H54 (cell line): ENCODE results near the gene RASA3.

Experiments used
- DNase-seq: peaks from one replicate; pipeline ENCODE4 v3.0.0; 2011; ENCODE audit warnings: low spot score, mixed read lengths; ENCODE audit not compliant: insufficient read length
- FAIRE-seq: peaks from 3 replicates; lab custom pipeline; 2011; peaks lifted over from hg19 to GRCh38; lab: Jason Lieb, UNC
- POLR2A ChIP-seq: IDR thresholded peaks from 2 replicates; pipeline ENCODE4 v1.6.1; 2011; ENCODE audit warnings: low read depth, mild to moderate bottlenecking, low read length

Gene RASA3

DNA sequence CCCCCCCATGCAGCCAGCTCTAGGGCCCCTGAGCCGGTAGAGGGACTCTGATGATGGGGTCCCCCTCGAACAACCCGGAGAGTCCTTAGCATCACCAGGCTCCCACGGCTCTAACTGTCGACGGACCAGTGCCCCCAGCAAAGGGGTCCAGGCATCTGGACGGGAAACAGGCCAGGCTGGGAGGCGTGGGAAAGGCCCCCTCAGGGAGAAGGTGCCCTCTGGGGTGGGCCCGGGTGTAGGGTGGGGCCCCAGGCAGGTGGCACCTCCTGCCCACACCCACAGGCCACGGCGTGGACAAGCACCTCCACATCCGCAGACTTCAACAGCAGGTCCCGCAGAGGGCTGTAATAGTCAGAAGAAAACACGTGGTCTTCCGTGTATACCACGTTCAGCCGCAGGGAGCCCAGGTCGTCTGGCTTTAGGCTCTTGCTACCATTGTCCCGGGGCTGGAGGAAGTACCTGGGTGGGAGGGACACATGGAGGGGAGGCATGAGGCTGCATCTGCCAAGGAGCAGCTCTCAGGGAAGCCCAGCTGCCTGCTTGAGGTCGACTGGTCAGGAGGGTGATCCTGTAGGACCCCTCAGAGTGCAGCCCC, 113.9 kb downstream of the RASA3 start:
- no peak for FAIRE-seq
- no peak for TF ChIP-seq POLR2A
- no peak for DNase-seq

DNA sequence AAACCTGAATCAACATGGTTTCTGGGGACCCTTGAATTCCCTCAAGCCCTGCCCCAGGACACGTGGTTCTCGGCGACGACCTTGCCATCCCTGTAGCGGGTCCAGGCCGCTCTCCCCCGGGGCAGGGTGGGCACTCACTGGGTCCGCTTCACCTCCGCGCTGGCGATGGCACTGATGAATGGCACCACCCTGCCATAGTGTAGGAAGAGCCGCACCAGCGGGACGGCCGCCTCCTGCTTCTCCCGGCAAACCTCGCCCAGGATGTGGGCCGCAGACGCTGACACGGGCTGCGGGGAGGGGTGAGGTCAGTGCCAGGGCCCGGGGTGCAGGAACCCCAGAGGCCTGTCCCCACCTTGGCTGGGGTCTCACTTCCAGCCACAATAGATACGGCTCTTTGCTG, 114.5 kb downstream of the RASA3 start:
- no peak for DNase-seq
- no peak for TF ChIP-seq POLR2A
- FAIRE-seq = no peak

DNA sequence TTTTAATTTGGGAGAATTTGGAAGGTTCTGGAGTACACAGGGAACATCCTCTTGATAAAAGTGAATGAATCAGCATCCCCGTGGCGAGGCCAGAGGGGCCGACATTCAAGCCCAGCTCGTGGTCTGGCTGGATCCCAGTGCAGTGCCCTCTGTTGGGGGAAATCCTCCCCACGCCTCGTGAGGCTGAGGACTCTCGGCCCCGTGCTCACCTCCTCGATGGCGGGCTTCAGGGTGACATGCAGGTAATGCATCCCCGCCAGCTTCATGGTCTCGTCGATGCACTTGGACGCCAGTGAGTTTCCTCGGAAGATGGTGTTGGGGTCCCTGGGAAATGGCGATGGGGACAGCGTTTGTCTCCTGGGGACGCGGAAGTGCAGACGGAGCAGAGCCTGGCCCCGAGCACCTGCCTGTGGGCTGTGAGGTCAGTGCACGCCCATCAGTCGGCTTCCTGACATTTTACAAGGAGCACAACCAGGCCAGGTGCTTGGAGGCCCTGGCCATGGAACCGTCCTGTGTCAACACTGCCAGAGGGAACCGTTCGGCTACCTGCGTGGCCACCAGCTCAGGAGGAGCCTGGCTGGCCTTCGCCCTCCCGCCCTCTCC, 115.3 kb downstream of the RASA3 start:
- no peak for TF ChIP-seq POLR2A
- FAIRE-seq (no peak), DNase-seq (no peak)

DNA sequence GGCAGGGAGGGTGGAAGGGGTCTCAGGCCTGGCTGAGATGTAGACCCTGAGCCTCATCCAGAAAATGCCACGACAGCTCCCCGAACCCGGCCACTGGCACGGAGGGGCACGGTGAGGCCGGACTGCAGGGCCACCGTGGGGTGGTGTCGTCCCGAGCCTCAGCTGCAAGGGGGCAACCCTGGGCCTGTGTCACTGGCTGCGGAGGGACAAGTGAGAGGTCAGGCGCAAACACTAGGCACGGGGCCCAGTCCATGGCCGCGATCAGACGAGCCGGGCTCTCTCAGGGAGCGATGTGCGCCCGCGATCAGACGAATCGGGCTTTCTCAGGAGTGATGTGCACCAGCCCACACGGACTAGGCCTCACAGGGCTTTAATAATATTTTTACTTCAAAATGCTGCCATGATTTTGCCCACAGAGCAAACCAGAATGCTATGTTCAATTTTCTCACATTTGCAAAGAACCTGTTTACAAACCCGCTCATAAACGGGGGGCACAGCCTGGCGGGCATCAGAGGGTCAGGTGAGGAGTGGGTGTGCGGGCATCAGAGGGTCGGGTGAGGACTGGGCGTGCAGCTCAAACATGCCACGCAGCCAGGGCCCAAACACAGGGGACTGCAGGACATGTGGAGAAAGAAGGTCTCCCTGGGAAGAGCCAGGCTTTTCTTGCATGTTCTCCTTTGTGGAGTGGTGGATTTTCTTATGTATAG, 115.9 kb downstream of the RASA3 start:
- DNase-seq = no peak
- TF ChIP-seq POLR2A = no peak
- no peak for FAIRE-seq

DNA sequence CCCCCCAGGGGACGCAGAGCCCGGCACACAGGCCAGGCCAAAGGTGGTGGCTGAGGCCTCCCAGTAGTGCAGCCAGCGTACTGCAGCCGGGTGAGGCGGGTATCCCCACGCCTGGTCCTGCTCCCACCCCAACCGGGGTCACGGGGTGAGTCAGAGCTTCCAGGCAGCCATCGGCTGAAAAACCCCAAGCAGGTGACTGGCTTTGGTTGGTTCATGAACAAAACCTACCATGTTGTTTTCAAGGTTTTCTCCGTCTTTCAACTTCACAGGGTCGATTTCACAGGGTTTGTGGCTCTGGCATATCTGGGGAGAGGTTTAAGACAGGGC, 116.5 kb downstream of the RASA3 start:
- no peak for FAIRE-seq

DNA sequence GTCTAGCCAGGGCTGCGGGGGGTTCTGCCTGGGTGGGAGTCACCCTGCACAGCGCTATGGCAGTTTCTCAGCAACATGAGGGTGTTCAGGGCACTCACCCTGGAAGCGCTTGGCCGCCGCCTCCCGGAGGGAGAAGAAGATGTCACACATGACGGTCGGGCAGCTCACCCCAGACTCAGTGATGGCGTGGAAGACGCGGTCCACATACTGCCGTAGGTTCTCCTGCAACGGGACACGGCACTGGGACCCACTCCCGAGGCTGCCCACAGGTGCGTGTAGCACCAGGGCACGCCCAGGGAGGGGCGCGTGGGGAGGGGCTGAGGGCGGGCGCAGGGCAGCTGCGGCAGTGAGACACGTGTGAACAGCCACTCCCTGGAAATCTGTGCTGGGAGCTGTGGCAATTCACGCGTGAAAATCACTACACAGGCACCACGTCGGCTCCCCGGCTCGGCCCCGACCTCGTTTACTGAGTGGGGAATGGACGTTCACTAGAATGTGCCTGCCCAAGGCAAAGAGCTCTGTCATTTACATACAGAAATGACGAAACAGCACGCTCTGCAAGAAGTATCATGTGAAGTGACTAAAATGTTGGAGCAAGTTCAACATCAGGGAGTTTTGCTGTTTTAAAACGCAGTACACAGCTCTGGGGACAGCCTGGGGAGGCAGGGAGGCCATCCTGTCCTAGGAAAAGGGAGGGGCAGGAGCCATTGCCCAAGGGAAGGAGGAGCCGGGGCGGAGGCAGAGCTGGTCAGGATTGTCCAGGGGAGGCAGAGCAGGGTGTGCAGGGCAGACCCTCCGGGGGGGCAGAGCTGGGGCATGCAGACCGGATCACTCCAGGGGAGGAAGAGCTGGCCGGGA, 117.1 kb downstream of the RASA3 start:
- FAIRE-seq = no peak

More for the DNA sequence above, 116.5 kb downstream of the RASA3 start:
- no peak for DNase-seq
- no peak for TF ChIP-seq POLR2A

DNA sequence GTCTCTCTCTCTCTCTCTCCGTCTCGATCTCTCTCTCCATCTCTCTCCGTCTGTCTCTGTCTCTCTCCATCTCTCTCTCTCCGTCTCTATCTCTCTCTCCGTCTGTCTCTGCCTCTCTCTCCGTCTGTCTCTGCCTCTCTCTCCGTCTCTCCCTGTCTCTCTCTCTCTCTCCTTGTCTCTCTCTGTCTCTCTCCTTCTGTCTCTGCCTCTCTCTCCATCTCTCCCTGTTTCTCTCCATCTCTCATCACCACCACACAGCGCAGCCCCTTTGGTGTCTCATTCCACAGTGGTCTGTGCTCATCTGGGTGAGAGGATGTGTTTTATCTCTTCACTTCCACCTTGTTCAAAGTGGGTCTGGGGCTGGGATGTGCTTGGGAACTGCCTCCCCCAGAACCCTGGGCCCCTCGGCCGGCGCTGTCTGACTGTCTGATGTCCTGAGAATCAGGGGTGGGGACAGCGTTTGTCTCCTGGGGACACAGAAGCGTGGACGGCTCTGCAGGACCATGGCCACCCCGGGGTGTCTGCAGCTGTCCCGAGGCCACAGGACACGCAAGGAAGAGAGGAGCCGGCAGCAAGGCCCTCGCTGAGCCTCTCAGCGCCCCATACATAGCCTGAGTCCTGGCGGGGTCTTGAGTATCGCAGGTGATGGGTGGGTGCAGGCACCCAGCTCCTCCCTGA, 118.3 kb downstream of the RASA3 start:
- FAIRE-seq (no peak), DNase-seq (no peak)
- TF ChIP-seq POLR2A = no peak

More for the DNA sequence above, 117.1 kb downstream of the RASA3 start:
- no peak for TF ChIP-seq POLR2A
- DNase-seq = no peak

DNA sequence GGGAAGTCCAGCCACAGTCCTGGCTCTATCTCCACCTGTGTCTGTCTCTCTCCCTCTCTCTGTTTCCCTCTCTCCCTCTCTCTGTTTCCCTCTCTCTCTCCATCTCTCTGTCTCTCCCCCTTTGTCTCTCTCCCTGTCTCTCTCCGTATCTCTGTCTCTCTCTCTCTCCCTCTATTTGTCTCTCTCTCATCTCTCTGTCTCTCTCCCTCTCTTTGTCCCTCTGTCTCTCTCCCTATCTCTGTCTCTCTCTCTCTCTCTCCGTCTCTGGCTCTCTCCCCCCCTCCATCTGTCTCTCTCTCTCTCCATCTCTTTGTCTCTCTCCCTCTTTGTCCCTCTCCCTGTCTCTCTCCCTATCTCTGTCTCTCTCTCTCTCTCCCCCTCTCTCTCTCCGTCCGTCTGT, 119.1 kb downstream of the RASA3 start:
- TF ChIP-seq POLR2A = no peak
- FAIRE-seq (no peak), DNase-seq (no peak)

DNA sequence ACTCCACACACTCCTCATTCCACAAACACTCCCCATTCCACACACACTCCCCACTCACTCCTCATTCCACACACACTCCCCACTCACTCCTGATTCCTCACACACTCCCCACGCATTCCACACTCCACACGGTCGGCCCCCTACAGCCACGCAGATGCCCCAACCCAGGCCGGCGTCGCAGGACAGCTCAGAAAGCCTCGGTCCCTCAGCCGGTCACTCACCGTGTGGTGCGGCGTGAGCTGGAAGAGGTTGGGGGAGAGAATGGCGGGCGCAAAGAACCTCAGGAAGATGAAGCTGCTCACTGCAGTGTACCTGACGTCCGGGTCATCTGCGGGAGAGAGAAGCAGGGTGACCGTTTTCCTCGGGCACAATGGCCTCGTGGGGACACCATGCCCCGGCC, 119.5 kb downstream of the RASA3 start:
- FAIRE-seq = no peak
- TF ChIP-seq POLR2A = no peak
- no peak for DNase-seq

DNA sequence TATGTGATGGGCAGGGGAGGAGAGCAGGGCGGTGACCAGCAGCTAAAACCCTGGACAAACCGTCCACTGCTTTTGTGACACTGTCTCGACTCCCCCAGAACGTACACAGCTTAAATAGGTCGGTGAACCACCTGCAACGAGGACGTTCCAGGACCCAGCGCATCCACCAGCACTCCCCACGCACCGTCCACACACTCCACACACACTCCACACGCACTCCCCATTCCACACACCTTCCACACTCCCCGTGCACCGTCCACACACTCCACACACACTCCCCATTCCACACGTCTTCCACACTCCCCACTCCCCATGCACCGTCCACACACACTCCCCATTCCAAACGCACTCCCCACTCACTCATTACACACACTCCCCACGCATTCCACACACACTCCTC, 120.3 kb downstream of the RASA3 start:
- no peak for TF ChIP-seq POLR2A
- FAIRE-seq = no peak

DNA sequence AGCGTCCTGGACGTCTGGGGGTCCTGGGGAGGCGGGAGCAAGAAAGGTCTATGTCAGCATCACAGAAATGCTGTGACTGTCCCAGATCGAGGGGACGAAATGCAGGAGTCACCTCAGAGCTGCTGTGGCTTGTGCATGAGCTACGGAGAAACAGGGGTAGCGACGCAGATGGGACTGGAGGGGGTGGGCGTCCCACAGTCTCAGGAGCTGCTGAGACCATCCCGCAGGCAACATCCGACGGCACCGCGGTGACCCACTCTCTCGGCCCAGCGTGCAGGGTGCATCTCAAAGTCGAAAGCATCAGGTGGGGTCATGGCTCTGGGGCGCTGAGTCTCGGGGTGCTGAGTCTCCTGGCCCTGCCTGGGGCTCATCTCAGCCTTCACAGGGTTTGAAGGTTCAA, 121.2 kb downstream of the RASA3 start:
- no peak for FAIRE-seq
- no peak for DNase-seq
- no peak for TF ChIP-seq POLR2A

More for the DNA sequence above, 120.3 kb downstream of the RASA3 start:
- DNase-seq = no peak

DNA sequence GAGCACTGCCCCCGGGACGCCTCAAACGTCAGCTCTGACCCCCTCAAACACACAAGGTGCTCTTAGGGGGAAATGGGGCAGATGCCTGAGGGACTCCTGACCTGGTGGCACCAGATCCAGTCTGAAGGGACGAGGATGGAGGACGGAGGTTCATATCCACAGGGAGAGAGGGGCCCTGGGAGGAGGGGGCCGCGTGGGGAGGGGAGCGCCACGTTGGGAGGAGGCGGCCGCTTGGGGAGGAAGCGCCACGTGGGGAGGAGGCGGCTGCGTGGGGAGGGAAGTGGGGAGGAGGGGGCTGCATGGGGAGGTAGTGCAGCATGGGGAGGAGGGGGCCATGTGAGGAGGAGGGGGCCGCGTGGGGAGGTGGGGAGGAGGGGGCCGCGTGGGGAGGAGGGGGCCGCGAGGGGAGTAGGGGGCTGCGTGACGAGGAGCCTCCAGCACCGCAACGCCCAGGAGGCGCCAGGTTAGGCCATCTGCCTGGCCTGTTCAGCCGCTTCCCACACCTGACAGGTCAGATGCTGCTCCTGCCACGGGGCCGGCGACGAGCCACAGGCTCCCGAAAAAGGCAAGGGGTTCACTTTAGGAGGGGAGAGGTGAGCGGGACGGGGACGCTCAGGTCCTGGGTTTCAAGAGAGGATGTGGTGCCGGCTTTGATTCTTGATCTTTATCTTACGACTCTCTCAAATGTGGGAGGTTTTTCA, 121.9 kb downstream of the RASA3 start:
- DNase-seq (no peak), FAIRE-seq (no peak)
- TF ChIP-seq POLR2A = no peak
